ENCODE measurements around the gene CEP112.

- TF ChIP-seq, protein P1, sequence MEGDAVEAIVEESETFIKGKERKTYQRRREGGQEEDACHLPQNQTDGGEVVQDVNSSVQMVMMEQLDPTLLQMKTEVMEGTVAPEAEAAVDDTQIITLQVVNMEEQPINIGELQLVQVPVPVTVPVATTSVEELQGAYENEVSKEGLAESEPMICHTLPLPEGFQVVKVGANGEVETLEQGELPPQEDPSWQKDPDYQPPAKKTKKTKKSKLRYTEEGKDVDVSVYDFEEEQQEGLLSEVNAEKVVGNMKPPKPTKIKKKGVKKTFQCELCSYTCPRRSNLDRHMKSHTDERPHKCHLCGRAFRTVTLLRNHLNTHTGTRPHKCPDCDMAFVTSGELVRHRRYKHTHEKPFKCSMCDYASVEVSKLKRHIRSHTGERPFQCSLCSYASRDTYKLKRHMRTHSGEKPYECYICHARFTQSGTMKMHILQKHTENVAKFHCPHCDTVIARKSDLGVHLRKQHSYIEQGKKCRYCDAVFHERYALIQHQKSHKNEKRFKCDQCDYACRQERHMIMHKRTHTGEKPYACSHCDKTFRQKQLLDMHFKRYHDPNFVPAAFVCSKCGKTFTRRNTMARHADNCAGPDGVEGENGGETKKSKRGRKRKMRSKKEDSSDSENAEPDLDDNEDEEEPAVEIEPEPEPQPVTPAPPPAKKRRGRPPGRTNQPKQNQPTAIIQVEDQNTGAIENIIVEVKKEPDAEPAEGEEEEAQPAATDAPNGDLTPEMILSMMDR (IDR thresholded peaks at IDR 0.05; ENCODE audit: control extremely low read depth in 1 of 3, insufficient read depth in 1 of 3, low read depth in 1 of 3, low read length in 3 of 3): no peak
- TF ChIP-seq MAFK (IDR thresholded peaks at IDR 0.05; ENCODE audit: low read depth, low read length) (no peak), EGR1 (IDR thresholded peaks at IDR 0.05; ENCODE audit: borderline replicate concordance, low read depth, low read length) (no peak), POLR2A (IDR thresholded peaks at IDR 0.05; ENCODE audit: control extremely low read depth in 1 of 2, low read depth in 2 of 2, low read length in 2 of 2) (no peak), RFX5 (IDR thresholded peaks at IDR 0.05; ENCODE audit: borderline replicate concordance, low read depth, low read length) (no peak), CREB1 (IDR thresholded peaks at IDR 0.05) (no peak)
Observed at GRCh38 chr17:65867014-65867413, 324.9 kb downstream of the CEP112 start.

Measured in H1 (cell line).